GM18517 (cell line): ENCODE data around the gene POLR2F.
"Not testable (repeated sequence)": the region's sequence is repeated elsewhere in the genome, so short reads cannot be mapped to it uniquely, and the experiment has no call there.

Source experiments
- ATAC-seq: cut with Tn5 transposase; IDR thresholded peaks from one replicate; pipeline ENCODE4 v1.9.1; 2021; ENCODE audit warnings: mild to moderate bottlenecking, moderate library complexity; ENCODE audit not compliant: unreplicated experiment

POLR2F gene

GRCh38 chr22:37925330-37925729 lies 28.2 kb upstream of the POLR2F start:
- ATAC-seq: no peak

DNA sequence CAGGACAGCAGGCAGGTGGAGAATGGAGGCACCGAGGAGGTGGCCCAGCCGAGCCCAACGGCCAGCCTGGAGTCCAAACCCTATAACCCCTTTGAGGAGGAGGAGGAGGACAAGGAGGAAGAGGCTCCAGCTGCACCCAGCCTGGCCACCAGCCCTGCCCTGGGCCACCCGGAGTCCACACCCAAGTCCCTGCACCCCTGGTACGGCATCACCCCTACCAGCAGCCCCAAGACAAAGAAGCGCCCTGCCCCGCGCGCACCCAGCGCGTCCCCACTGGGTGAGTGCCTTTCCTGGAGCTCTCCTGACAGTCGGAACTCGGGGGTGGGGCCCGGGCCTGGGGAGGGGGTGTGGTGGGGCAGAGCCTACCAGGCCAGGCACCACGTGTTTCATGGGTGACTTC lies 27.7 kb upstream of the POLR2F start:
- no peak for ATAC-seq

DNA sequence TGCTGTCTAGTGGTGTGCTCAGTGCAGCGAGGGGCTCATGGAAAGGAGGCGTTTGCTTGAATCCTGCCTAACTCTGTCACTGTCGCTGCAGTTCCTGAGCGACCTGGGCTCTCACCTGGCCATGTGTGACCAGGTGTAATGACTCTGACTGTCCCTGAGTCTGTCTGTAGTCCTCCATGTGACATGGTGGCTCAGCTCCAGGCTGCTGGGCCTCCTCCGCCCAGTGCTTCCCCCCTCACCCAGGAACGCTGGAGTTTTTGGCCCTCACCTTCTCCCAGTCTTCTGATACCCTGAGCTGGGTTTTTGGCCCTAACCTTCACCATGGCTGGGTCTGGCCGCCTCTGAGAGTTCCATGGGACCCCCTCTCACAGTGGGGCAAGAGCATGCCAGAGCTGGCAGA lies 27.1 kb upstream of the POLR2F start:
- ATAC-seq: no peak

GRCh38 chr22:37926771-37927636 lies 26.5 kb upstream of the POLR2F start:
- no peak for ATAC-seq

DNA sequence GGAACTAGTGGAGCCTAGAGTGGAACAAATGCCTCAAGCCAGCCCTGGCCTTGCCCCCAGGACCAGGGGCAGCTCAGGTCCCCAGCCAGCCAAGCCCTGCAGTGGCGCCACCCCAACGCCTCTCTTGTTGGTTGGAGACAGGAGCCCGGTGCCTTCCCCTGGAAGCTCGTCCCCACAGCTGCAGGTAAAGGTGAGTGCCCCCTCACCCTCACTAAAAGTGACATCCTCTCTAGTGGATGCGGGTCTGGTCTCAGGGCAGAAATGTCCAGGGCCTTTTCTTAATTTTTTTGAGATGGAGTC lies 25.9 kb upstream of the POLR2F start:
- ATAC-seq: no peak

- ATAC-seq: no peak
These were observed 24.1 kb upstream of the POLR2F start for GRCh38 chr22:37929390-37929789.

GRCh38 chr22:37930270-37930951 lies 23.1 kb upstream of the POLR2F start:
- ATAC-seq: no peak

- ATAC-seq: no peak
These were observed 22.5 kb upstream of the POLR2F start for GRCh38 chr22:37930952-37931440.

DNA sequence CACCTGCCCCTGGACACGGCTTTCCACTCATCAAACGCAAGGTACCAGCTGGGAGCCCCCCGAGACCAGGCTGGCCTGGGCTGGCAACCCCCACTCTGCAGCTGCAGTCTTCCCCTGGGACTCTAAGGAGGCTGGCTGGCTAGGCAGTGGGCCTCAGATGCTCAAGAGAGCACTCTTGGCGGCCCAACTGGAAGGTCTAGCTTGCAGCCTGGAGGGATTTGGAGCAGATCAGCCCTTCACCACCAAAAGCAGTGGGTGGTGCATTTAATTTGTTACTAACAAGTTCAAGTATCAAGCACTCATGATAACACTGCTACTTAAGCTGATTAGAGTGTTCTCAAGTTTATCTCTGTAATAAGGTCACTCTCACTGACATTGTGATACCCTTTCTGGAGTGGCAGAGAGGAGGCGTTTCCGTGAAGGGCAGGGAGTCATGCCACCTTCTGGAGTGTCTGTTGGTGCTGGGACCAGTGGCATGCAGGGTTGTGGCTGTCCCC lies 21.6 kb upstream of the POLR2F start:
- ATAC-seq: no peak

DNA sequence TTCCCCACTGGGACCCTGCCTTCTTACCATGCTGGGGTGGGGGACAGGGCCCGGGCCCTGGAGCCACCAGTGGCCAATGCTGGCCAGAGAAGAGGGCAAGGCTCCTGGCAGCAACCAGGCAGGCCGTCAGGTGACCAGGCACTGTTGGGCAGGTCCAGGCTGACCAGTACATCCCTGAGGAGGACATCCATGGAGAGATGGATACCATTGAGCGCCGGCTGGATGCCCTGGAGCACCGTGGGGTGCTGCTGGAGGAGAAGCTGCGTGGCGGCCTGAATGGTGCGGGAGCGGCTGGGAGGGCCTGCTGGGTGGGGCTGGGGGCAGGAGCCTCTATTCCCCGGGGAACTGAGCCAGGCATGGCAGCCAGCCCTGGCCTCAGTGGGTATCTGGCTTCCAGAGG lies 21.1 kb upstream of the POLR2F start:
- no peak for ATAC-seq

DNA sequence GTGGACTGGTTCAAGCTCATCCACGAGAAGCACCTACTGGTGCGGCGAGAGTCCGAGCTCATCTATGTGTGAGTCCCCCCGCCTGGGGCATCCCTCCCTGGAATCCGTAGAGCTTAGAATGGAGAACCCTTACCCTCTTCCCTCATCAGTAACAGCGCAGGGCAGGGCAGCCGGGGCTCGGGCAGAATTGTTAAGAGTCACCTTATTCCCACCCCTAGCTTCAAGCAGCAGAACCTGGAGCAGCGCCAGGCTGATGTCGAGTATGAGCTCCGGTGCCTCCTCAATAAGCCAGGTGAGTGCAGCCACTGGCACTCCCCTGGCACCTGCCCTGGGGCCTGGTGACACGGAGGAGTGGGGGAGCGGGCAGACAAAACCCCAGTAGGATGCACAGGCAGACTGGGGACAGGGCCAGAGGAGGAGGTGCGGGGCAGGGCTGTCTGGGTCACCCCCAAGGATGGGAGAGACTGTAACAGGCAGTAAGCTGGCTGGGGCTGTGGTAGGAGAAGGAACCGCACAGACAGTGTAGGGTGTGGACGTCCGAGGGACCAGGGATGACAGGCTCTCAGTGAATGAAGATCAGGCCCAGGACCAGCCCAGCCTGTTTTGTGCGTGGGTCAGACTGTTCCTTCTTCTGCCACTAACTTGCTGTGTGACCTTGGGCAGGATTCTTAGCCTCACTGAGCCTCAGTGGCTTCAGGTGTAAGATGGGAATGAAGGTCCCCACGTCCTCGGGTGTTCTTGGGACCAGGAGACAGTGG lies 20.5 kb upstream of the POLR2F start:
- no peak for ATAC-seq

GRCh38 chr22:37933711-37934376 lies 19.7 kb upstream of the POLR2F start:
- ATAC-seq: no peak

DNA sequence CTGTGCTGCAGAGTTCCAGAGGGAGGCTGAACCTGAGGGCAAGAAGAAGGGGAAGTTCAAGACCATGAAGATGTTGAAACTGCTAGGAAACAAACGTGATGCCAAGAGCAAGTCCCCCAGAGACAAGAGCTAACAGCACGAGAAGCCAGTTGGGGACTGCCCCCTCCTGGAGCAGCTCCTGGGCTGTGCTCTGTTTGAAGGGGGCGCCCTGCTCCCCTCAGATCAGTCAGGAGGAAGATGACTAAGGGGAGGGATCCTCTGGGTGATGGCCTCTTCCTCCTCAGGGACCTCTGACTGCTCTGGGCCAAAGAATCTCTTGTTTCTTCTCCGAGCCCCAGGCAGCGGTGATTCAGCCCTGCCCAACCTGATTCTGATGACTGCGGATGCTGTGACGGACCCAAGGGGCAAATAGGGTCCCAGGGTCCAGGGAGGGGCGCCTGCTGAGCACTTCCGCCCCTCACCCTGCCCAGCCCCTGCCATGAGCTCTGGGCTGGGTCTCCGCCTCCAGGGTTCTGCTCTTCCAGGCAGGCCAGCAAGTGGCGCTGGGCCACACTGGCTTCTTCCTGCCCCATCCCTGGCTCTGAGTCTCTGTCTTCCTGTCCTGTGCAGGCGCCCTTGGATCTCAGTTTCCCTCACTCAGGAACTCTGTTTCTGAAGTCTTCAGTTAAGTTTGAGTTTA lies 12.7 kb upstream of the POLR2F start:
- ATAC-seq: no peak

DNA sequence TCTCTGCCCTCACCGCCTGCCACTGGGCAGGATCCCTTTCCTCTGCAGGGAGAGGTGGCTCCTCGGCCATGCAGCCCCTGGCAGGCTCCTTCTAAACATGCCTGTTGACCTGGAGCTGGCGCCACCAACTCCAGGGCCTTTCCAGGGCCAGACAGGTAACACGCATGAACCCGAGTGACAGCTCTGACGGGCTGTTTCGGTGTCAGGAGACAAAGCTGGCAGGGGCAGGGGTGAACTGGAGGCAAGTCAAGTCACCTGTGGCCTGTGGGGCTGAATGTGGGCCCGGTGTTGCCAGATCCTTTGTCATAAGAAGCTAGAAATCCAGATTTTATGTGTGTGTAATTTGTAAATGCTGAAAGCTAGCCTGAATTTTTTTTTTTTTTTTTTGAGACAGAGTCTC lies 11.4 kb upstream of the POLR2F start:
- ATAC-seq: no peak

GRCh38 chr22:37943136-37943824 lies 10.2 kb upstream of the POLR2F start:
- no peak for ATAC-seq

DNA sequence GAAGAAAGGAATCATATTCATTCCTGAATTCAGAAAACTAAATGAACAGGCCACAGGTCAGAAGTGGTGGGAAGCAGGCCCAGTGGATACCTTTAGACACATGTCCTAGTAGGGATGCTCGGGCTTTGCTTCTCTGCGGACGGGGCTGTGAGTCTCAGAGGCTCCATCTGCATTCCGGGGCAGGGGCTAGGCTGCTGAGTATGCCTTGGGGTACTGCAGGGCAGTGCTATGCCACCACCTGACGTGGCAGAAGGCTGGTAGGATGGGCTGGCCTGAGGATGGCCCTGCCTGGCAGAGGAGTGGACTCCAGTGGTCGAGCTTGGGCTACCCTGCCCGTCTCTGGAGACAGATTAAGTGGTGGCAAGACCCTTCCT lies 9.7 kb upstream of the POLR2F start:
- no peak for ATAC-seq

DNA sequence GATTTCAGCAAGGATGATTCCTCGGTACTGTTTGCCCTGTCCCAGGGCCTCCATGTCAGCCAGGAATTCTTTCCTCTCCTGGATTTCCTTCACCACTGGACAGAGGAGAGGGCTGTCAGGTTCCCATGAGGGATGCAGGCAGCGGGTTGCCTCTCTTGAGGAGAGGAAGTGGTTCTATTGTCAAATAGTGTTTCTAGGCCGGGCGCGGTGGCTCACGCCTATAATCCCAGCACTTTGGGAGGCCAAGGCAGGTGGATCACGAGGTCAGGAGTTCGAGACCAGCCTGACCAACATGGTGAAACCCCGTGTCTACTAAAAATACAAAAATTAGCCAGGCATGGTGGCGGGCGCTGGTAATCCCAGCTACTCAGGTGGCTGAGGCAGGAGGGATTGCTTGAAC lies 9.1 kb upstream of the POLR2F start:
- ATAC-seq: not testable (repeated sequence)

- ATAC-seq: not testable (repeated sequence)
These were observed 6.2 kb upstream of the POLR2F start for GRCh38 chr22:37947142-37947795.

DNA sequence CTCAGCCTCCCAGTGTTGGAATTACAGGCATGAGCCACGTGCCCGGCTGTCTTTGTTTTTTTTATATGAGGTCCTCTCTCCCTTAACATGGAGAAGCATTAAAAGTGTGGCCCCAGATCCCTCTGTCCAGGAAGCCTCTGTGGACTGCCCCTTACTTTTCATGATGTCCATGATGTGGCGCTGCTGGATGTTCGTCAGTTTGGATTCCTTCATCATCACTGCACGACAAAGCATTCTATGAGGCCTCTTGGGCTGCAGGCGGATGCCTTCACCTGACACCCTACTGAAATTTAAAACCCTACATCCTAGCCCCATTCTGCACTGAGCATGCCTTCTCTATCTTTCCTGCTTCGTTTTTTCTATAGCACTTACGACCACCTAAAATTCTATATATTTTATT lies 2.2 kb upstream of the POLR2F start:
- no peak for ATAC-seq
